ENCODE results near the gene NUDT8. TPM values are rescaled to one million over a fixed set of nuclear protein-coding genes. Genes with fewer than 3 reads are reported as not detected.
A peak's percentile ranks its signal among the peaks of the same experiment; 100 is the strongest.

The NUDT8 gene
- total and polyA plus RNA-seq, 2 experiments from 2014 or later = 13.6 to 28.7 TPM

- Histone ChIP-seq H3K4me1 (ENCODE audit: insufficient read depth) (peaks cover 13% of the 10 kb centered on the region), H3K9me2 (replicated peaks; ENCODE audit: insufficient read depth) (no peaks in the 10 kb centered on the region), H3K4me3 (no peak overlapping the region), H3K79me2 (no peaks in the 10 kb centered on the region), H4K20me1 (ENCODE audit: insufficient read depth, poor library complexity, severe bottlenecking) (no peaks in the 10 kb centered on the region), H3K4me2 (no peak overlapping the region), H3K27ac (no peak overlapping the region), H3K27me3 (no peaks in the 10 kb centered on the region), H3K9me3 (ENCODE audit: low read depth) (no peaks in the 10 kb centered on the region), H3K36me3 (replicated peaks; ENCODE audit: insufficient read depth, low read depth) (no peaks in the 10 kb centered on the region), H2AFZ (no peak overlapping the region)
- TF ChIP-seq EZH2 (IDR thresholded peaks at IDR 0.05; ENCODE audit: borderline replicate concordance) (no peak), CTCF (IDR thresholded peaks at IDR 0.05; ENCODE audit: poor library complexity) (no peak), EZH2phosphoT487 (IDR thresholded peaks at IDR 0.05; ENCODE audit: low read depth, severe bottlenecking, unreplicated experiment) (no peak)
- WGBS (ENCODE audit: low lambda C conversion rate, missing lambda C conversion rate) = 100% methylated on average over 2 of the region's 2 CpGs
- no peak for DNase-seq (ENCODE audit: low spot score)
Measured at GRCh38 chr11:67631853-67632174, 2.1 kb upstream of the NUDT8 start.

- Histone ChIP-seq H3K4me3 (no peak overlapping the region), H2AFZ (no peak overlapping the region), H4K20me1 (ENCODE audit: insufficient read depth, poor library complexity, severe bottlenecking) (no peaks in the 10 kb centered on the region), H3K9me3 (ENCODE audit: low read depth) (no peaks in the 10 kb centered on the region), H3K4me2 (peak overlapping the region; percentile 87), H3K9me2 (replicated peaks; ENCODE audit: insufficient read depth) (no peaks in the 10 kb centered on the region), H3K27me3 (no peaks in the 10 kb centered on the region), H3K27ac (peak overlapping the region; percentile 93), H3K36me3 (replicated peaks; ENCODE audit: insufficient read depth, low read depth) (no peaks in the 10 kb centered on the region), H3K4me1 (ENCODE audit: insufficient read depth) (peaks cover 13% of the 10 kb centered on the region), H3K79me2 (no peaks in the 10 kb centered on the region)
- WGBS (ENCODE audit: low lambda C conversion rate, missing lambda C conversion rate) = 74% methylated on average over 7 of the region's 7 CpGs
- DNase-seq (ENCODE audit: low spot score) = no peak
- TF ChIP-seq EZH2 (IDR thresholded peaks at IDR 0.05; ENCODE audit: borderline replicate concordance) (no peak), CTCF (IDR thresholded peaks at IDR 0.05; ENCODE audit: poor library complexity) (no peak), EZH2phosphoT487 (IDR thresholded peaks at IDR 0.05; ENCODE audit: low read depth, severe bottlenecking, unreplicated experiment) (no peak)
Measured at GRCh38 chr11:67631411-67631810, 1.7 kb upstream of the NUDT8 start.

- Histone ChIP-seq H3K36me3 (replicated peaks; ENCODE audit: insufficient read depth, low read depth) (no peaks in the 10 kb centered on the region), H3K79me2 (no peaks in the 10 kb centered on the region), H2AFZ (peak overlapping the region; percentile 71), H3K4me1 (ENCODE audit: insufficient read depth) (peaks cover 13% of the 10 kb centered on the region), H3K27ac (peak overlapping the region; percentile 93), H3K4me2 (peak overlapping the region; percentile 87), H3K9me3 (ENCODE audit: low read depth) (no peaks in the 10 kb centered on the region), H3K27me3 (no peaks in the 10 kb centered on the region), H4K20me1 (ENCODE audit: insufficient read depth, poor library complexity, severe bottlenecking) (no peaks in the 10 kb centered on the region), H3K4me3 (peak overlapping the region; percentile 28), H3K9me2 (replicated peaks; ENCODE audit: insufficient read depth) (no peaks in the 10 kb centered on the region)
- no peak for DNase-seq (ENCODE audit: low spot score)
- WGBS (ENCODE audit: low lambda C conversion rate, missing lambda C conversion rate) = 63% methylated on average over 16 of the region's 16 CpGs
- TF ChIP-seq EZH2phosphoT487 (IDR thresholded peaks at IDR 0.05; ENCODE audit: low read depth, severe bottlenecking, unreplicated experiment) = no peak
- no peak for TF ChIP-seq EZH2 (IDR thresholded peaks at IDR 0.05; ENCODE audit: borderline replicate concordance)
Measured at GRCh38 chr11:67630943-67631331, 1.2 kb upstream of the NUDT8 start.

- peak overlapping the region; percentile 71 for H2AFZ ChIP-seq
- DNase-seq (ENCODE audit: low spot score) = peak; percentile 100
- no peaks in the 10 kb centered on the region for H3K36me3 ChIP-seq (replicated peaks; ENCODE audit: insufficient read depth, low read depth)
- no peaks in the 10 kb centered on the region for H3K9me2 ChIP-seq (replicated peaks; ENCODE audit: insufficient read depth)
- H3K9me3 ChIP-seq (ENCODE audit: low read depth) = no peaks in the 10 kb centered on the region
- 2% methylated on average over 26 of the region's 70 CpGs for WGBS (ENCODE audit: low lambda C conversion rate, missing lambda C conversion rate)
- H3K4me2 ChIP-seq = peak overlapping the region; percentile 87
- no peaks in the 10 kb centered on the region for H3K27me3 ChIP-seq
- peak overlapping the region; percentile 28 for H3K4me3 ChIP-seq
- H4K20me1 ChIP-seq (ENCODE audit: insufficient read depth, poor library complexity, severe bottlenecking) = no peaks in the 10 kb centered on the region
- H3K27ac ChIP-seq = peak overlapping the region; percentile 93
- peaks cover 13% of the 10 kb centered on the region for H3K4me1 ChIP-seq (ENCODE audit: insufficient read depth)
- TF ChIP-seq EZH2phosphoT487 (IDR thresholded peaks at IDR 0.05; ENCODE audit: low read depth, severe bottlenecking, unreplicated experiment) (no peak), CTCF (IDR thresholded peaks at IDR 0.05; ENCODE audit: poor library complexity) (peak; percentile 81), EZH2 (IDR thresholded peaks at IDR 0.05; ENCODE audit: borderline replicate concordance) (no peak)
- H3K79me2 ChIP-seq = no peaks in the 10 kb centered on the region
Measured at GRCh38 chr11:67630228-67630942, 648 bp upstream of the NUDT8 start.

All from hepatocyte (in vitro differentiated cells).